ENCODE data around the gene KNG1. TPM values are rescaled to one million over a fixed set of nuclear protein-coding genes. Genes with fewer than 3 reads are reported as not detected.

Gene KNG1
- total RNA-seq, 1 donor from 2014 or later: not detected

Other genes starting within 250 kb of the KNG1 start
- 4.7 and 5.5 TPM in 2 replicates for gene CRYGS, start 173.0 kb upstream of the KNG1 start, total RNA-seq
- gene TBCCD1, start 150.0 kb upstream of the KNG1 start, total RNA-seq: 16.6 and 19.0 TPM in 2 replicates
- 82.3 and 82.5 TPM in 2 replicates for gene DNAJB11, start 146.6 kb upstream of the KNG1 start, total RNA-seq
- gene AHSG, start 104.3 kb upstream of the KNG1 start, total RNA-seq: not detected in 2 replicates
- gene FETUB, start 77.0 kb upstream of the KNG1 start, total RNA-seq: not detected in 2 replicates
- gene HRG, start 51.3 kb upstream of the KNG1 start, total RNA-seq: not detected in 2 replicates
- gene EIF4A2, start 66.2 kb downstream of the KNG1 start, total RNA-seq: 359 and 368 TPM in 2 replicates
- gene RFC4, start 89.1 kb downstream of the KNG1 start, total RNA-seq: 60.7 and 63.8 TPM in 2 replicates
- not detected in 2 replicates for gene ADIPOQ, start 125.4 kb downstream of the KNG1 start, total RNA-seq
- gene ST6GAL1, start 213.2 kb downstream of the KNG1 start, total RNA-seq: 175 and 191 TPM in 2 replicates